Liver (tissue), 9 donors: ENCODE results near the gene FTCD. TPM values are rescaled to one million over a fixed set of nuclear protein-coding genes. Genes with fewer than 3 reads are reported as not detected.
A peak's percentile ranks its signal among the peaks of the same experiment; 100 is the strongest.

Experiments
- DNase-seq: peaks from one replicate; pipeline ENCODE4 v3.0.0-alpha.2; 2017; ENCODE audit warnings: low spot score
- H3K27ac ChIP-seq, 2 donors: one replicate each; pipeline ENCODE4 v1.7.0; 2013; ENCODE audit warnings: inconsistent platforms in 2 of 2, low read length in 2 of 2, control low read depth in 1 of 2, low read depth in 1 of 2, mild to moderate bottlenecking in 1 of 2
- H3K27me3 ChIP-seq, 4 donors: one replicate each; pipeline versions ENCODE4 v1.6.1 to v1.7.0; 2013; ENCODE audit warnings: low read length in 3 of 4, inconsistent platforms in 1 of 4, mild to moderate bottlenecking in 1 of 4, moderate library complexity in 1 of 4; ENCODE audit not compliant: control insufficient read depth in 4 of 4, insufficient read depth in 4 of 4
- H3K36me3 ChIP-seq, 4 donors: one replicate each; pipeline versions ENCODE4 v1.6.1 to v1.7.0; 2013; ENCODE audit warnings: low read length in 3 of 4, mild to moderate bottlenecking in 3 of 4, low read depth in 1 of 4, moderate library complexity in 1 of 4; ENCODE audit not compliant: control insufficient read depth in 4 of 4, insufficient read depth in 3 of 4
- H3K4me1 ChIP-seq, 4 donors: one replicate each; pipeline versions ENCODE4 v1.6.1 to v1.7.0; 2013; ENCODE audit warnings: low read length in 3 of 4, mild to moderate bottlenecking in 3 of 4, moderate library complexity in 1 of 4; ENCODE audit not compliant: control insufficient read depth in 4 of 4, insufficient read depth in 4 of 4
- H3K4me3 ChIP-seq, 3 donors: one replicate each; pipeline versions ENCODE4 v1.6.1 to v1.7.0; 2013; ENCODE audit warnings: low read length in 3 of 3, control low read depth in 1 of 3, low read depth in 1 of 3, mild to moderate bottlenecking in 1 of 3
- H3K9ac ChIP-seq, 2 donors: one replicate each; pipeline ENCODE4 v1.7.0; 2013; ENCODE audit warnings: low read length in 2 of 2, mild to moderate bottlenecking in 2 of 2, moderate library complexity in 2 of 2, control low read depth in 1 of 2, low read depth in 1 of 2
- H3K9me3 ChIP-seq, 4 donors: one replicate each; pipeline versions ENCODE4 v1.6.1 to v1.7.0; 2013; ENCODE audit warnings: low read length in 3 of 4; ENCODE audit not compliant: control insufficient read depth in 4 of 4
- ATF3 ChIP-seq: IDR thresholded peaks from 2 replicates; pipeline ENCODE4 v1.6.1; 2016; ENCODE audit warnings: antibody characterized with exemption
- CTCF ChIP-seq: fragments of 150-350 bp; IDR thresholded peaks from 2 replicates; pipeline ENCODE4 v1.5.1; 2017; ENCODE audit warnings: improper control_type of control experiment, low read depth, low read length; ENCODE audit not compliant: missing input control
- EGR1 ChIP-seq, 2 donors: IDR thresholded peaks; 2 replicates each; pipeline ENCODE4 v1.6.1; 2016 to 2018; ENCODE audit warnings: antibody characterized with exemption in 2 of 2, low read depth in 2 of 2
- FOXA1 ChIP-seq: IDR thresholded peaks from 2 replicates; pipeline ENCODE4 v1.6.1; 2016; ENCODE audit warnings: antibody characterized with exemption
- FOXA2 ChIP-seq: IDR thresholded peaks from 2 replicates; pipeline ENCODE4 v1.6.1; 2016; ENCODE audit warnings: antibody characterized with exemption
- GABPA ChIP-seq, 2 donors: IDR thresholded peaks in 1 of 2; conservative IDR thresholded peaks in 1 of 2; 2 replicates each; pipeline ENCODE4 v1.6.1; 2016; ENCODE audit warnings: antibody characterized with exemption in 2 of 2, mild to moderate bottlenecking in 1 of 2, moderate library complexity in 1 of 2
- HNF4A ChIP-seq, 2 donors: conservative IDR thresholded peaks; 2 replicates each; pipeline ENCODE4 v1.6.1; 2016; ENCODE audit warnings: antibody characterized with exemption in 2 of 2, mild to moderate bottlenecking in 2 of 2
- HNF4G ChIP-seq: IDR thresholded peaks from 2 replicates; pipeline ENCODE4 v1.6.1; 2016; ENCODE audit warnings: antibody characterized with exemption
- JUND ChIP-seq, 2 donors: IDR thresholded peaks; 2 replicates each; pipeline ENCODE4 v1.6.1; 2016; ENCODE audit warnings: antibody characterized with exemption in 2 of 2
- MAX ChIP-seq: IDR thresholded peaks from 2 replicates; pipeline ENCODE4 v1.6.1; 2016; ENCODE audit warnings: antibody characterized with exemption
- NR2F2 ChIP-seq: IDR thresholded peaks from 2 replicates; pipeline ENCODE4 v1.6.1; 2016; ENCODE audit warnings: antibody characterized with exemption
- RAD21 ChIP-seq, 2 donors: IDR thresholded peaks; 2 replicates each; pipeline ENCODE4 v1.6.1; 2016; ENCODE audit warnings: antibody characterized with exemption in 2 of 2, mild to moderate bottlenecking in 2 of 2
- REST ChIP-seq: IDR thresholded peaks from 2 replicates; pipeline ENCODE4 v1.6.1; 2016; ENCODE audit warnings: antibody characterized with exemption, mild to moderate bottlenecking
- SP1 ChIP-seq: IDR thresholded peaks from 2 replicates; pipeline ENCODE4 v1.6.1; 2018; ENCODE audit warnings: antibody characterized with exemption, mild to moderate bottlenecking
- TAF1 ChIP-seq: conservative IDR thresholded peaks from 2 replicates; pipeline ENCODE4 v1.6.1; 2016; ENCODE audit warnings: antibody characterized with exemption, mild to moderate bottlenecking
- YY1 ChIP-seq: IDR thresholded peaks from 2 replicates; pipeline ENCODE4 v1.6.1; 2016; ENCODE audit warnings: antibody characterized with exemption, mild to moderate bottlenecking
- WGBS: extraction: QIAGEN DNeasy Blood & Tissue Kit; methylation state at CpG from one replicate; pipeline ENCODE4 v1.1.7; 2013; 5-methylcytosine and 5-hydroxymethylcytosine counted together
- polyA plus RNA-seq, 2 donors: library from polyadenylated mRNA; stranded (reverse) in 1 of 2; unstranded in 1 of 2; fragments of 200-250 nt in 1 of 2; fragments of >200 nt in 1 of 2; fragmentation: Nextera tagmentation in 1 of 2; extraction: Ambion mirVana in 1 of 2; gene quantifications; one replicate each; pipeline versions ENCODE4 v1.2.1 to v1.2.3, GENCODE V29; 2013 to 2015
- total RNA-seq, 2 donors: library from RNA; depleted of rRNA; stranded (reverse); fragments of >200 nt; gene quantifications; one replicate each; pipeline ENCODE4 v1.2.3, GENCODE V29; 2014
- TF ChIP-seq, protein P1 (sequence below): IDR thresholded peaks from 2 replicates; pipeline ENCODE4 v1.6.1; 2016; ENCODE audit warnings: antibody characterized with exemption
- donor health status: healthy.
- donor health status: healthy.
- donor health status: healthy.
- donor health status: healthy.
- donor health status: healthy.

The FTCD gene
- total and polyA plus RNA-seq, 4 donors = 130 to 182 (median 173) TPM

GRCh38 chr21:46195595-46196195 is 40.3 kb upstream of the FTCD start:
- Histone ChIP-seq H3K9me3 (no peaks in the 10 kb centered on the region), H3K4me3 (no peak overlapping the region), H3K27me3 (no peaks in the 10 kb centered on the region), H3K27ac (no peak overlapping the region), H3K4me1 (no peaks in the 10 kb centered on the region), H3K9ac (no peak overlapping the region), H3K36me3 (peaks cover 13 to 62% (median 46%) of the 10 kb centered on the region in 4 donors)
- no peak for DNase-seq
- no peak for TF ChIP-seq REST
- TF ChIP-seq CTCF = no peak
- TF ChIP-seq FOXA1 = no peak
- no peak for TF ChIP-seq FOXA2
- TF ChIP-seq GABPA (IDR thresholded peaks at IDR 0.05 in 1 of 2, conservative IDR thresholded peaks at IDR 0.05 in 1 of 2) = no peak
- no peak for TF ChIP-seq MAX
- TF ChIP-seq HNF4A (conservative IDR thresholded peaks at IDR 0.05) = no peak
- TF ChIP-seq, protein P1, sequence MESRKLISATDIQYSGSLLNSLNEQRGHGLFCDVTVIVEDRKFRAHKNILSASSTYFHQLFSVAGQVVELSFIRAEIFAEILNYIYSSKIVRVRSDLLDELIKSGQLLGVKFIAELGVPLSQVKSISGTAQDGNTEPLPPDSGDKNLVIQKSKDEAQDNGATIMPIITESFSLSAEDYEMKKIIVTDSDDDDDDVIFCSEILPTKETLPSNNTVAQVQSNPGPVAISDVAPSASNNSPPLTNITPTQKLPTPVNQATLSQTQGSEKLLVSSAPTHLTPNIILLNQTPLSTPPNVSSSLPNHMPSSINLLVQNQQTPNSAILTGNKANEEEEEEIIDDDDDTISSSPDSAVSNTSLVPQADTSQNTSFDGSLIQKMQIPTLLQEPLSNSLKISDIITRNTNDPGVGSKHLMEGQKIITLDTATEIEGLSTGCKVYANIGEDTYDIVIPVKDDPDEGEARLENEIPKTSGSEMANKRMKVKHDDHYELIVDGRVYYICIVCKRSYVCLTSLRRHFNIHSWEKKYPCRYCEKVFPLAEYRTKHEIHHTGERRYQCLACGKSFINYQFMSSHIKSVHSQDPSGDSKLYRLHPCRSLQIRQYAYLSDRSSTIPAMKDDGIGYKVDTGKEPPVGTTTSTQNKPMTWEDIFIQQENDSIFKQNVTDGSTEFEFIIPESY = no peak
- no peak for TF ChIP-seq ATF3
- no peak for TF ChIP-seq RAD21 (IDR thresholded peaks at IDR 0.05)
- WGBS = 92% methylated on average over 20 of the region's 20 CpGs

GRCh38 chr21:46194374-46195334 is 39.3 kb upstream of the FTCD start:
- 94% methylated on average over 34 of the region's 34 CpGs for WGBS
- H3K36me3 ChIP-seq = peaks cover 17 to 67% (median 45%) of the 10 kb centered on the region in 4 donors
- no peak for TF ChIP-seq EGR1 (IDR thresholded peaks at IDR 0.05; ENCODE audit: low read depth in 2 of 2)
- TF ChIP-seq HNF4A (conservative IDR thresholded peaks at IDR 0.05) = no peak
- no peak for TF ChIP-seq HNF4G
- no peak for TF ChIP-seq JUND (IDR thresholded peaks at IDR 0.05)
- no peak for TF ChIP-seq YY1
- TF ChIP-seq, protein P1 = no peak
- no peak for TF ChIP-seq FOXA2
- no peak for TF ChIP-seq FOXA1
- TF ChIP-seq SP1 = no peak
- no peak for TF ChIP-seq RAD21 (IDR thresholded peaks at IDR 0.05)
- TF ChIP-seq TAF1 = no peak
- no peak for TF ChIP-seq ATF3
- TF ChIP-seq GABPA (IDR thresholded peaks at IDR 0.05 in 1 of 2, conservative IDR thresholded peaks at IDR 0.05 in 1 of 2) = no peak
- no peak for TF ChIP-seq NR2F2
- no peak for TF ChIP-seq MAX

More at GRCh38 chr21:46194374-46195334, 39.3 kb upstream of the FTCD start:
- Histone ChIP-seq H3K9ac (no peak overlapping the region), H3K27ac (no peak overlapping the region), H3K27me3 (no peaks in the 10 kb centered on the region), H3K9me3 (no peaks in the 10 kb centered on the region), H3K4me3 (no peak overlapping the region), H3K4me1 (no peaks in the 10 kb centered on the region)
- peak; percentile 26 for DNase-seq
